Measurements from ENCODE around the gene C1orf232.

Gene C1orf232

GRCh38 chr1:26145960-26146294 lies 22.8 kb downstream of the C1orf232 start:
- no peak overlapping the region for H2BK5ac ChIP-seq (ENCODE audit: low read length)
- H3K79me2 ChIP-seq (ENCODE audit: control insufficient read depth, insufficient read depth, low read length): no peaks in the 10 kb centered on the region
- no peak overlapping the region for H3K4me2 ChIP-seq (ENCODE audit: low read length)
- no CpG with 5 or more reads among the region's 6 CpGs for WGBS (ENCODE audit: extremely low coverage, insufficient coverage, low lambda C conversion rate)
- no peaks in the 10 kb centered on the region for H3K79me1 ChIP-seq (ENCODE audit: low read length)
- no peak overlapping the region for H4K5ac ChIP-seq (ENCODE audit: low read length)
- H3K9ac ChIP-seq (ENCODE audit: low read length): no peak overlapping the region
- DNase-seq: no peak
- H2AK5ac ChIP-seq (ENCODE audit: low read length): no peak overlapping the region
- H3K18ac ChIP-seq (ENCODE audit: low read length): no peak overlapping the region
- no peak overlapping the region for H4K8ac ChIP-seq (ENCODE audit: low read depth, low read length)
- H3K4ac ChIP-seq (ENCODE audit: low read depth, low read length): no peak overlapping the region
- H3K4me3 ChIP-seq (ENCODE audit: low read length): no peak overlapping the region
- no peak overlapping the region for H3K23ac ChIP-seq (ENCODE audit: low read length)
- H3K4me1 ChIP-seq (ENCODE audit: control insufficient read depth, low read depth, low read length): no peaks in the 10 kb centered on the region
- H3K36me3 ChIP-seq (ENCODE audit: control insufficient read depth, insufficient read depth, low read length): no peaks in the 10 kb centered on the region
- H3K27ac ChIP-seq (ENCODE audit: low read depth, low read length): no peak overlapping the region
- H2BK15ac ChIP-seq (replicated peaks; ENCODE audit: low read depth): no peak overlapping the region
- H3K27me3 ChIP-seq (ENCODE audit: insufficient read depth, low read length, poor library complexity): no peaks in the 10 kb centered on the region
- peak overlapping the region; percentile 10 for H3K56ac ChIP-seq (ENCODE audit: low read length)
- no peak overlapping the region for H2BK120ac ChIP-seq (ENCODE audit: low read depth, low read length)

- H2AK5ac ChIP-seq (ENCODE audit: low read length): no peak overlapping the region
- no CpG with 5 or more reads among the region's 19 CpGs for WGBS (ENCODE audit: extremely low coverage, insufficient coverage, low lambda C conversion rate)
- H3K36me3 ChIP-seq (ENCODE audit: control insufficient read depth, insufficient read depth, low read length): no peaks in the 10 kb centered on the region
- no peaks in the 10 kb centered on the region for H3K79me1 ChIP-seq (ENCODE audit: low read length)
- no peak overlapping the region for H2BK5ac ChIP-seq (ENCODE audit: low read length)
- H3K9ac ChIP-seq (ENCODE audit: low read length): no peak overlapping the region
- H3K4ac ChIP-seq (ENCODE audit: low read depth, low read length): no peak overlapping the region
- H3K23ac ChIP-seq (ENCODE audit: low read length): no peak overlapping the region
- H3K56ac ChIP-seq (ENCODE audit: low read length): no peak overlapping the region
- no peak overlapping the region for H2BK15ac ChIP-seq (replicated peaks; ENCODE audit: low read depth)
- no peak overlapping the region for H2BK120ac ChIP-seq (ENCODE audit: low read depth, low read length)
- H3K27me3 ChIP-seq (ENCODE audit: insufficient read depth, low read length, poor library complexity): no peaks in the 10 kb centered on the region
- no peak overlapping the region for H4K5ac ChIP-seq (ENCODE audit: low read length)
- H4K8ac ChIP-seq (ENCODE audit: low read depth, low read length): no peak overlapping the region
- H3K18ac ChIP-seq (ENCODE audit: low read length): no peak overlapping the region
- H3K79me2 ChIP-seq (ENCODE audit: control insufficient read depth, insufficient read depth, low read length): no peaks in the 10 kb centered on the region
- no peak overlapping the region for H3K4me2 ChIP-seq (ENCODE audit: low read length)
- DNase-seq: peak; percentile 89
- H3K4me1 ChIP-seq (ENCODE audit: control insufficient read depth, low read depth, low read length): no peaks in the 10 kb centered on the region
- H3K4me3 ChIP-seq (ENCODE audit: low read length): no peak overlapping the region
- no peak overlapping the region for H3K27ac ChIP-seq (ENCODE audit: low read depth, low read length)
Observed at GRCh38 chr1:26145041-26145959, 23.5 kb downstream of the C1orf232 start.

- DNase-seq: no peak
- Histone ChIP-seq H4K8ac (ENCODE audit: low read depth, low read length) (no peak overlapping the region), H3K56ac (ENCODE audit: low read length) (no peak overlapping the region), H2BK15ac (replicated peaks; ENCODE audit: low read depth) (no peak overlapping the region), H3K4me3 (ENCODE audit: low read length) (no peak overlapping the region), H3K79me1 (ENCODE audit: low read length) (no peaks in the 10 kb centered on the region), H3K9ac (ENCODE audit: low read length) (no peak overlapping the region), H2BK5ac (ENCODE audit: low read length) (no peak overlapping the region), H3K79me2 (ENCODE audit: control insufficient read depth, insufficient read depth, low read length) (no peaks in the 10 kb centered on the region), H2BK120ac (ENCODE audit: low read depth, low read length) (no peak overlapping the region), H4K5ac (ENCODE audit: low read length) (no peak overlapping the region), H3K4ac (ENCODE audit: low read depth, low read length) (no peak overlapping the region), H3K18ac (ENCODE audit: low read length) (no peak overlapping the region), H3K4me2 (ENCODE audit: low read length) (no peak overlapping the region), H3K23ac (ENCODE audit: low read length) (no peak overlapping the region), H3K27me3 (ENCODE audit: insufficient read depth, low read length, poor library complexity) (no peaks in the 10 kb centered on the region), H3K4me1 (ENCODE audit: control insufficient read depth, low read depth, low read length) (no peaks in the 10 kb centered on the region), H3K27ac (ENCODE audit: low read depth, low read length) (no peak overlapping the region), H2AK5ac (ENCODE audit: low read length) (no peak overlapping the region), H3K36me3 (ENCODE audit: control insufficient read depth, insufficient read depth, low read length) (no peaks in the 10 kb centered on the region)
- no CpG with 5 or more reads among the region's 8 CpGs for WGBS (ENCODE audit: extremely low coverage, insufficient coverage, low lambda C conversion rate)
Observed at GRCh38 chr1:26142159-26142558, 26.6 kb downstream of the C1orf232 start.

- H3K4me2 ChIP-seq (ENCODE audit: low read length): no peak overlapping the region
- H3K27ac ChIP-seq (ENCODE audit: low read depth, low read length): no peak overlapping the region
- H3K56ac ChIP-seq (ENCODE audit: low read length): no peak overlapping the region
- H3K4ac ChIP-seq (ENCODE audit: low read depth, low read length): no peak overlapping the region
- no peak overlapping the region for H3K4me3 ChIP-seq (ENCODE audit: low read length)
- H2BK120ac ChIP-seq (ENCODE audit: low read depth, low read length): no peak overlapping the region
- H4K5ac ChIP-seq (ENCODE audit: low read length): no peak overlapping the region
- no peak overlapping the region for H3K9ac ChIP-seq (ENCODE audit: low read length)
- no peak overlapping the region for H2BK15ac ChIP-seq (replicated peaks; ENCODE audit: low read depth)
- H2AK5ac ChIP-seq (ENCODE audit: low read length): no peak overlapping the region
- no peaks in the 10 kb centered on the region for H3K79me2 ChIP-seq (ENCODE audit: control insufficient read depth, insufficient read depth, low read length)
- H3K27me3 ChIP-seq (ENCODE audit: insufficient read depth, low read length, poor library complexity): no peaks in the 10 kb centered on the region
- no peak overlapping the region for H3K23ac ChIP-seq (ENCODE audit: low read length)
- no peaks in the 10 kb centered on the region for H3K79me1 ChIP-seq (ENCODE audit: low read length)
- no peak overlapping the region for H2BK5ac ChIP-seq (ENCODE audit: low read length)
- H4K8ac ChIP-seq (ENCODE audit: low read depth, low read length): no peak overlapping the region
- no peaks in the 10 kb centered on the region for H3K36me3 ChIP-seq (ENCODE audit: control insufficient read depth, insufficient read depth, low read length)
- peak; percentile 47 for DNase-seq
- no peak overlapping the region for H3K18ac ChIP-seq (ENCODE audit: low read length)
- no peaks in the 10 kb centered on the region for H3K4me1 ChIP-seq (ENCODE audit: control insufficient read depth, low read depth, low read length)
- WGBS (ENCODE audit: extremely low coverage, insufficient coverage, low lambda C conversion rate): no CpG with 5 or more reads among the region's 3 CpGs
Observed at GRCh38 chr1:26138974-26139558, 29.7 kb downstream of the C1orf232 start.

GRCh38 chr1:26134466-26134865 lies 34.3 kb downstream of the C1orf232 start:
- Histone ChIP-seq H3K4me1 (ENCODE audit: control insufficient read depth, low read depth, low read length) (no peaks in the 10 kb centered on the region), H2BK5ac (ENCODE audit: low read length) (no peak overlapping the region), H3K18ac (ENCODE audit: low read length) (no peak overlapping the region), H3K4me3 (ENCODE audit: low read length) (no peak overlapping the region), H3K23ac (ENCODE audit: low read length) (no peak overlapping the region), H3K56ac (ENCODE audit: low read length) (no peak overlapping the region), H3K27ac (ENCODE audit: low read depth, low read length) (no peak overlapping the region), H2AK5ac (ENCODE audit: low read length) (no peak overlapping the region), H3K79me2 (ENCODE audit: control insufficient read depth, insufficient read depth, low read length) (no peaks in the 10 kb centered on the region), H3K4ac (ENCODE audit: low read depth, low read length) (no peak overlapping the region), H2BK120ac (ENCODE audit: low read depth, low read length) (no peak overlapping the region), H3K4me2 (ENCODE audit: low read length) (no peak overlapping the region), H3K27me3 (ENCODE audit: insufficient read depth, low read length, poor library complexity) (no peaks in the 10 kb centered on the region), H2BK15ac (replicated peaks; ENCODE audit: low read depth) (no peak overlapping the region), H3K36me3 (ENCODE audit: control insufficient read depth, insufficient read depth, low read length) (no peaks in the 10 kb centered on the region), H4K5ac (ENCODE audit: low read length) (no peak overlapping the region), H4K8ac (ENCODE audit: low read depth, low read length) (no peak overlapping the region), H3K9ac (ENCODE audit: low read length) (no peak overlapping the region), H3K79me1 (ENCODE audit: low read length) (no peaks in the 10 kb centered on the region)
- WGBS (ENCODE audit: extremely low coverage, insufficient coverage, low lambda C conversion rate): no CpG with 5 or more reads among the region's 3 CpGs
- no peak for DNase-seq
